Heart right ventricle (tissue), 16 donors: ENCODE measurements around the gene SLC39A1. TPM values are rescaled to one million over a fixed set of nuclear protein-coding genes. Genes with fewer than 3 reads are reported as not detected.

ENCODE experiments used
- ATAC-seq, 8 donors: fragments of 200-7000 bp; cut with Tn5 transposase; one replicate each; pipeline ENCODE4 v1.9.1; 2020; ENCODE audit warnings: mild to moderate bottlenecking in 8 of 8, moderate library complexity in 8 of 8, moderate number of reproducible peaks in 1 of 8
- DNase-seq, 2 donors: peaks; one replicate each; pipeline ENCODE4 v3.0.0-alpha.2; 2020
- H3K27ac ChIP-seq, 10 donors: fragments of 200-600 bp; sonication (generic) in 2 of 10; one replicate each; pipeline versions ENCODE4 v1.5.0 to v1.8.0; 2020 to 2022; ENCODE audit warnings: mild to moderate bottlenecking in 3 of 10
- H3K27me3 ChIP-seq, 7 donors: fragments of 200-600 bp; one replicate each; pipeline ENCODE4 v1.8.0; 2021 to 2022; ENCODE audit warnings: mild to moderate bottlenecking in 2 of 7
- H3K36me3 ChIP-seq, 9 donors: fragments of 200-600 bp; sonication (generic) in 1 of 9; one replicate each; pipeline versions ENCODE4 v1.5.0 to v1.8.0; 2020 to 2022; ENCODE audit warnings: mild to moderate bottlenecking in 2 of 9
- H3K4me1 ChIP-seq, 9 donors: fragments of 200-600 bp; sonication (generic) in 1 of 9; one replicate each; pipeline versions ENCODE4 v1.5.0 to v1.8.0; 2020 to 2022; ENCODE audit warnings: mild to moderate bottlenecking in 4 of 9
- H3K4me3 ChIP-seq, 10 donors: fragments of 200-600 bp; sonication (generic) in 2 of 10; one replicate each; pipeline versions ENCODE4 v1.5.0 to v1.8.0; 2020 to 2022; ENCODE audit warnings: mild to moderate bottlenecking in 7 of 10, moderate library complexity in 2 of 10
- H3K9me3 ChIP-seq, 11 donors: fragments of 200-600 bp in 10 of 11; sonication (generic) in 2 of 11; one replicate each; pipeline versions ENCODE4 v1.5.0 to v1.8.0; 2013 to 2022; ENCODE audit warnings: mild to moderate bottlenecking in 2 of 11, control low read depth in 1 of 11, moderate library complexity in 1 of 11
- WGBS, 2 donors: extraction: QIAGEN DNeasy Blood & Tissue Kit; methylation state at CpG; one replicate each; pipeline ENCODE4 v1.1.7; 2013; ENCODE audit warnings: inconsistent platforms in 1 of 2; 5-methylcytosine and 5-hydroxymethylcytosine counted together
- intact Hi-C, 10 donors: fragments of 100-400 bp; cut with DNase I; formaldehyde crosslinking; loops; one replicate each; pipeline versions ENCODE4 v1.11.1 to v1.14.2; 2022
- polyA plus RNA-seq, 2 donors: library from polyadenylated mRNA; stranded (reverse); fragments of 200-250 nt; gene quantifications; one replicate each; pipeline ENCODE4 v1.2.3, GENCODE V29; 2013
- total RNA-seq, 10 donors: library from RNA; stranded (reverse); fragmentation: NEBNext Ultra II Directional in 3 of 10; extraction: Animal tissue kit (Norgen Biotek cat#: 25700) in 3 of 10; gene quantifications; one replicate each; pipeline versions ENCODE4 v1.2.1 to v1.2.4, GENCODE V29; 2021 to 2023
- TF ChIP-seq, protein P1 (sequence below), 9 donors: fragments of 200-600 bp; sonication (generic) in 2 of 9; IDR thresholded peaks; one replicate each; pipeline versions ENCODE4 v1.5.0 to v1.8.0; 2021 to 2022; ENCODE audit warnings: antibody characterized with exemption in 9 of 9, mild to moderate bottlenecking in 5 of 9, moderate library complexity in 1 of 9
- donor health status: Arrhythmogenic right ventricular cardiomyopathy.
- donor health status: ischemic (EF 13 %, LVEDD 7.1; RV severe dilation, severe dysfunction).
- donor health status: healthy with polysubstance abuse.
- donor health status: DM: no; HTN: yes; CAD: no.
- donor health status: DM: no; HTN: no; CAD: no.
- donor health status: ischemic (EF 25% LVEDD 6.9; RV normal size, moderate dysfunction).
- donor health status: ischemic (EF 25% LVEDD 5.7; RV mildly dilated, moderate dysfunction).
- donor health status: healthy.
- donor health status: DM: yes; HTN: yes; CAD: no.
- donor health status: Ischemic cardiomyopathy.
- donor health status: ischemic (EF 35%, LVEDD 5.7; RV mildly dilated, moderate dysfunction).
- donor health status: nonischemic (EF 11% LVEDD 7.7; RV severe dilation, severe dysfunction).
- donor health status: DM: yes; HTN: yes; CAD: no.
- donor health status: PGD.
- donor health status: ischemic (EF 29% LVEDD 5.4; RV normal size, mild dysfunction).
- donor health status: nonischemic (EF 23%, LVEDD 6.1; RV moderate dilation, normal function).

SLC39A1 gene
- total and polyA plus RNA-seq, 12 donors, result 24.6 to 102 (median 34.3) TPM

DNA sequence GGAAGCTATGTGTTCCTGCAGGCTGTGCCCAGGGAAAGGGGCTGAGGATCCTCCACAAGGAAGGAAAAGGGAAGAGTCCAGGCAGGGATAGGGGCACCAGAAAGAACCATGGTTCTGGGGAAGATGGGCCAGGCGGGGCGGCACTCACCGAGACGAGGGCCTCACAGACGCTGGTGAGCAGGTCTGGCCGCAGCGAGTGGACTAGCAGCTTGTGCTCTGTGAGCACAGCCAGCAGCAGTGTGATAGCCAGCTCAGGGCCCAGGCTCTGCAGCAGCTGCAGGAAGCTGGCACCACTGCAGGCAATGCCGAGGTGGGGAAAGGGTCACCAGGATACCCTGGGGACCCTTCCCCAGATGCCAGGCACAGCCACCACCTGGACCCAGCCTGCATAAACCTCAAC, 22.6 kb downstream of the SLC39A1 start:
- no peaks in the 10 kb centered on the region for H3K27me3 ChIP-seq
- H3K9me3 ChIP-seq, result no peaks in the 10 kb centered on the region
- no peak overlapping the region for H3K27ac ChIP-seq
- DNase-seq (peak in 1 of 2 donors; percentile 8), ATAC-seq (no peak)
- WGBS, 2 donors, result 90 to 92% methylated on average over 8 of the region's 8 CpGs
- H3K4me1 ChIP-seq, result peaks cover 2 to 35% (median 23%) of the 10 kb centered on the region in 9 donors
- intact Hi-C loops, result loop anchor here in 3 of 10 donors (10.0 kb wide), 2 partner anchors 116 to 146 kb away; no protein-coding TSS in a partner anchor
- H3K36me3 ChIP-seq, result peaks cover 0 to 83% (median 43%) of the 10 kb centered on the region in 9 donors
- no peak overlapping the region for H3K4me3 ChIP-seq
- TF ChIP-seq, protein P1, sequence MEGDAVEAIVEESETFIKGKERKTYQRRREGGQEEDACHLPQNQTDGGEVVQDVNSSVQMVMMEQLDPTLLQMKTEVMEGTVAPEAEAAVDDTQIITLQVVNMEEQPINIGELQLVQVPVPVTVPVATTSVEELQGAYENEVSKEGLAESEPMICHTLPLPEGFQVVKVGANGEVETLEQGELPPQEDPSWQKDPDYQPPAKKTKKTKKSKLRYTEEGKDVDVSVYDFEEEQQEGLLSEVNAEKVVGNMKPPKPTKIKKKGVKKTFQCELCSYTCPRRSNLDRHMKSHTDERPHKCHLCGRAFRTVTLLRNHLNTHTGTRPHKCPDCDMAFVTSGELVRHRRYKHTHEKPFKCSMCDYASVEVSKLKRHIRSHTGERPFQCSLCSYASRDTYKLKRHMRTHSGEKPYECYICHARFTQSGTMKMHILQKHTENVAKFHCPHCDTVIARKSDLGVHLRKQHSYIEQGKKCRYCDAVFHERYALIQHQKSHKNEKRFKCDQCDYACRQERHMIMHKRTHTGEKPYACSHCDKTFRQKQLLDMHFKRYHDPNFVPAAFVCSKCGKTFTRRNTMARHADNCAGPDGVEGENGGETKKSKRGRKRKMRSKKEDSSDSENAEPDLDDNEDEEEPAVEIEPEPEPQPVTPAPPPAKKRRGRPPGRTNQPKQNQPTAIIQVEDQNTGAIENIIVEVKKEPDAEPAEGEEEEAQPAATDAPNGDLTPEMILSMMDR (IDR thresholded peaks at IDR 0.05), result no peak

DNA sequence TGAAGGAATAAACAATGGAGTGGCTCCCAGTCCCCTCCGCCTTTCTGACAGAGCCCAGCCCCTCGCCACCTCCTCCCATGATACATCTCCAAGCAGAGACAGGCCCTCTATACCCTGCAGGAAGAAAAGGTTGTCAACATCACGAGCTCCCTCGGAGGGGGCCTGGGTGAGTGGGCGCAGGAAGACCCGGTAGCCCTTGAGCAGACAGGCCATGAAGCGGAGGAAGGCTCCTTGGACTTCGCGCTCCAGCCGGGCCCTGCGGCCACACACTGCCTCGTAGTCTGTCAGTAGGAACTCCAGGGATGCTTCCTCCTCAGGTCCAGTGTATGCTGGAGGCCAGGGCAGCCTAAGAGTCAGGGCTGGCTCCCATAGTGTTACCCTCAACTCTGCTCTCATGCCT, 23.9 kb downstream of the SLC39A1 start:
- no peaks in the 10 kb centered on the region for H3K9me3 ChIP-seq
- H3K4me3 ChIP-seq, result no peak overlapping the region
- peaks cover 0 to 96% (median 54%) of the 10 kb centered on the region in 9 donors for H3K36me3 ChIP-seq
- WGBS, 2 donors, result 89 to 93% methylated on average over 12 of the region's 12 CpGs
- ATAC-seq (no peak), DNase-seq (peak in 1 of 2 donors; percentile 4)
- TF ChIP-seq, protein P1 (IDR thresholded peaks at IDR 0.05), result no peak
- no peaks in the 10 kb centered on the region for H3K27me3 ChIP-seq
- intact Hi-C loops, result loop anchor here in 1 of 10 donors (10.0 kb wide), 1 partner anchor 125 kb away; no protein-coding TSS in a partner anchor
- H3K4me1 ChIP-seq, result peaks cover 0 to 23% (median 15%) of the 10 kb centered on the region in 9 donors
- no peak overlapping the region for H3K27ac ChIP-seq

DNA sequence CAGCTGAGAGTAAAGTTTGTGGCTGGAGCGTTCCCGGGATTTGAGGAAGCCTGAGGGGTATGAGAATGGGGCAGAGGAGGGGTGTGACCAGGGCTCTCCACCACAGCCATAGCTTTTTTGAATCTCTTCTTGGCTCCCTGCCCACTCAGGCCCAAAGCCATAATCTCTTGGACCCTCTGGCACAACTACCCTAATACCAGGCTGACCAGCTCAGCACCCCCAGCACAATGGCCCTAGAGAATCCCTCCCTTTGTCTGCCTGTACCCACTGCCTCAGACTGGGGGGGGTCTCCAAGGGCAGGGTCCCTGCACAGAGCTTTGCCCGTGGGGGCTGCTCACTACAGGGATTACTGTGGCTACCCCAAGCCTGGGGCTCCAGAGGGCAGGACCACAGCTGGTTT, 24.3 kb downstream of the SLC39A1 start:
- Histone ChIP-seq H3K27ac (no peak overlapping the region), H3K4me3 (no peak overlapping the region), H3K27me3 (no peaks in the 10 kb centered on the region), H3K9me3 (no peaks in the 10 kb centered on the region), H3K36me3 (peaks cover 0 to 98% (median 58%) of the 10 kb centered on the region in 9 donors), H3K4me1 (peaks cover 0 to 18% (median 10%) of the 10 kb centered on the region in 9 donors)
- DNase-seq (peak in 1 of 2 donors; percentile 2), ATAC-seq (no peak)
- WGBS, 2 donors, result 81 to 93% methylated on average over 3 of the region's 3 CpGs
- TF ChIP-seq, protein P1 (IDR thresholded peaks at IDR 0.05), result no peak
- intact Hi-C loops, result loop anchor here in 1 of 10 donors (10.0 kb wide), 1 partner anchor 124 kb away; no protein-coding TSS in a partner anchor

DNA sequence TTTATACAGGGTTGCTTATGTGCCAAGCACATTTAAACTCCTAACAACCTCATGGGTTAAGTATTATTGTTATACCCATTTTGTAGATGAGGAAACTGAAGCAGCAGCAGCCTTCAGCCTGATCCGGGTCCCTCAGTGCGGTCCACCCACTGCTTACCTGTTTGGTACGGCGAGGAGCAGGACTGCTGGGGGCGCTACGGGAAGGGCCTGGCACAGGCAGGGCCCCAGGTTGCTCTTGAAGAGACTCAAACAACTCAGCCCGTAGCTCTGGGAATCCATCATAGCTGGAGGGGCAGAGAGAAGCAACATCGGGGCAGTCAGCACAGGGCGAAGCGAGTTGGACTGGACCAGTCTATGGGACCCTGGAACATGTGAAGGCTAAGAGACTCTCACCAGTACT, 26.0 kb downstream of the SLC39A1 start:
- Histone ChIP-seq H3K9me3 (no peaks in the 10 kb centered on the region), H3K36me3 (peaks cover 0 to 100% (median 73%) of the 10 kb centered on the region in 9 donors), H3K4me3 (no peak overlapping the region), H3K4me1 (peaks cover 0 to 2% (median 0%) of the 10 kb centered on the region in 9 donors), H3K27ac (no peak overlapping the region), H3K27me3 (no peaks in the 10 kb centered on the region)
- TF ChIP-seq, protein P1 (IDR thresholded peaks at IDR 0.05), result no peak
- 96 to 97% methylated on average over 10 of the region's 10 CpGs for WGBS, 2 donors
- intact Hi-C loops, result loop anchor here in 1 of 10 donors (10.0 kb wide), 1 partner anchor 123 kb away; no protein-coding TSS in a partner anchor
- no peak for DNase-seq
- no peak for ATAC-seq
